PFSK-1 (cell line): ENCODE measurements around the gene MLN.

ENCODE experiments used
- FOXP2 ChIP-seq: optimal IDR thresholded peaks from 2 replicates; pipeline ENCODE3; 2011; ENCODE audit warnings: borderline replicate concordance, control low read depth, inconsistent platforms; ENCODE audit not compliant: insufficient read depth; ENCODE audit errors: extremely low read length, extremely low read depth
- POLR2AphosphoS5 ChIP-seq: IDR thresholded peaks from 2 replicates; pipeline ENCODE4 v1.6.1; 2012; ENCODE audit warnings: low read depth, mild to moderate bottlenecking, control low read depth, low read length, moderate library complexity
- REST ChIP-seq, 2 experiments: IDR thresholded peaks; 2 replicates each; pipeline versions ENCODE4 v1.6.1 to v1.8.0; 2011 to 2012; ENCODE audit warnings: low read depth in 2 of 2, low read length in 2 of 2, control low read depth in 1 of 2, inconsistent platforms in 1 of 2, mild to moderate bottlenecking in 1 of 2, moderate library complexity in 1 of 2; ENCODE audit not compliant: insufficient read depth in 1 of 2
- SIN3A ChIP-seq: IDR thresholded peaks from 2 replicates; pipeline ENCODE4 v1.6.1; 2012; ENCODE audit warnings: mild to moderate bottlenecking, low read length, moderate library complexity, borderline replicate concordance; ENCODE audit not compliant: insufficient read depth
- TAF1 ChIP-seq: IDR thresholded peaks from 2 replicates; pipeline ENCODE4 v1.6.1; 2012; ENCODE audit warnings: low read length, control low read depth, borderline replicate concordance; ENCODE audit not compliant: insufficient read depth

The MLN gene

GRCh38 chr6:33746651-33747100 lies 57.1 kb downstream of the MLN start, which contains the start of gene IP6K3:
IP6K3 (minus strand) TSS chr6:33746905; CDS start chr6:33735476, 11,429 bp downstream.
- TF ChIP-seq POLR2AphosphoS5 (no peak), TAF1 (no peak), REST (IDR thresholded peaks at IDR 0.05; ENCODE audit: insufficient read depth in 1 of 2, low read depth in 2 of 2, low read length in 2 of 2) (no peak), SIN3A (no peak), FOXP2 (no peak)

GRCh38 chr6:33746036-33746600 lies 57.7 kb downstream of the MLN start:
- TF ChIP-seq POLR2AphosphoS5 (no peak), REST (IDR thresholded peaks at IDR 0.05; ENCODE audit: insufficient read depth in 1 of 2, low read depth in 2 of 2, low read length in 2 of 2) (no peak), SIN3A (no peak), TAF1 (no peak), FOXP2 (no peak)

- TF ChIP-seq TAF1 (no peak), REST (IDR thresholded peaks at IDR 0.05; ENCODE audit: insufficient read depth in 1 of 2, low read depth in 2 of 2, low read length in 2 of 2) (no peak), POLR2AphosphoS5 (no peak)
These were observed 58.3 kb downstream of the MLN start for GRCh38 chr6:33745548-33745947.

- TF ChIP-seq REST (IDR thresholded peaks at IDR 0.05; ENCODE audit: insufficient read depth in 1 of 2, low read depth in 2 of 2, low read length in 2 of 2): no peak
- no peak for TF ChIP-seq SIN3A
- TF ChIP-seq FOXP2: no peak
- no peak for TF ChIP-seq POLR2AphosphoS5
- no peak for TF ChIP-seq TAF1
These were observed 58.8 kb downstream of the MLN start for GRCh38 chr6:33744895-33745546.
